ENCODE measurements around the gene RAB13.

RAB13 gene

DNA sequence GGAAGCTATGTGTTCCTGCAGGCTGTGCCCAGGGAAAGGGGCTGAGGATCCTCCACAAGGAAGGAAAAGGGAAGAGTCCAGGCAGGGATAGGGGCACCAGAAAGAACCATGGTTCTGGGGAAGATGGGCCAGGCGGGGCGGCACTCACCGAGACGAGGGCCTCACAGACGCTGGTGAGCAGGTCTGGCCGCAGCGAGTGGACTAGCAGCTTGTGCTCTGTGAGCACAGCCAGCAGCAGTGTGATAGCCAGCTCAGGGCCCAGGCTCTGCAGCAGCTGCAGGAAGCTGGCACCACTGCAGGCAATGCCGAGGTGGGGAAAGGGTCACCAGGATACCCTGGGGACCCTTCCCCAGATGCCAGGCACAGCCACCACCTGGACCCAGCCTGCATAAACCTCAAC, 45.4 kb downstream of the RAB13 start:
- Mint-ChIP-seq H3K27me3 (no peaks in the 10 kb centered on the region), H3K9me3 (no peaks in the 10 kb centered on the region), H3K4me3 (no peak overlapping the region), H3K4me1 (peaks cover 19% of the 10 kb centered on the region), H3K27ac (peak overlapping the region; percentile 16), H3K36me3 (ENCODE audit: low read depth) (peaks cover 60% of the 10 kb centered on the region)
- ATAC-seq: no peak
- no peak for DNase-seq

DNA sequence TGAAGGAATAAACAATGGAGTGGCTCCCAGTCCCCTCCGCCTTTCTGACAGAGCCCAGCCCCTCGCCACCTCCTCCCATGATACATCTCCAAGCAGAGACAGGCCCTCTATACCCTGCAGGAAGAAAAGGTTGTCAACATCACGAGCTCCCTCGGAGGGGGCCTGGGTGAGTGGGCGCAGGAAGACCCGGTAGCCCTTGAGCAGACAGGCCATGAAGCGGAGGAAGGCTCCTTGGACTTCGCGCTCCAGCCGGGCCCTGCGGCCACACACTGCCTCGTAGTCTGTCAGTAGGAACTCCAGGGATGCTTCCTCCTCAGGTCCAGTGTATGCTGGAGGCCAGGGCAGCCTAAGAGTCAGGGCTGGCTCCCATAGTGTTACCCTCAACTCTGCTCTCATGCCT, 46.7 kb downstream of the RAB13 start:
- H3K4me1 Mint-ChIP-seq: peaks cover 13% of the 10 kb centered on the region
- no peaks in the 10 kb centered on the region for H3K9me3 Mint-ChIP-seq
- H3K27ac Mint-ChIP-seq: no peak overlapping the region
- H3K36me3 Mint-ChIP-seq (ENCODE audit: low read depth): peaks cover 62% of the 10 kb centered on the region
- no peaks in the 10 kb centered on the region for H3K27me3 Mint-ChIP-seq
- DNase-seq (no peak), ATAC-seq (no peak)
- no peak overlapping the region for H3K4me3 Mint-ChIP-seq

DNA sequence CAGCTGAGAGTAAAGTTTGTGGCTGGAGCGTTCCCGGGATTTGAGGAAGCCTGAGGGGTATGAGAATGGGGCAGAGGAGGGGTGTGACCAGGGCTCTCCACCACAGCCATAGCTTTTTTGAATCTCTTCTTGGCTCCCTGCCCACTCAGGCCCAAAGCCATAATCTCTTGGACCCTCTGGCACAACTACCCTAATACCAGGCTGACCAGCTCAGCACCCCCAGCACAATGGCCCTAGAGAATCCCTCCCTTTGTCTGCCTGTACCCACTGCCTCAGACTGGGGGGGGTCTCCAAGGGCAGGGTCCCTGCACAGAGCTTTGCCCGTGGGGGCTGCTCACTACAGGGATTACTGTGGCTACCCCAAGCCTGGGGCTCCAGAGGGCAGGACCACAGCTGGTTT, 47.1 kb downstream of the RAB13 start:
- DNase-seq (no peak), ATAC-seq (no peak)
- H3K27ac Mint-ChIP-seq: no peak overlapping the region
- no peaks in the 10 kb centered on the region for H3K9me3 Mint-ChIP-seq
- H3K36me3 Mint-ChIP-seq (ENCODE audit: low read depth): peaks cover 63% of the 10 kb centered on the region
- H3K27me3 Mint-ChIP-seq: no peaks in the 10 kb centered on the region
- H3K4me3 Mint-ChIP-seq: no peak overlapping the region
- peaks cover 8% of the 10 kb centered on the region for H3K4me1 Mint-ChIP-seq

GRCh38 chr1:153937331-153937730, 48.8 kb downstream of the RAB13 start:
- Mint-ChIP-seq H3K4me1 (no peaks in the 10 kb centered on the region), H3K4me3 (no peak overlapping the region), H3K27ac (no peak overlapping the region), H3K9me3 (no peaks in the 10 kb centered on the region), H3K27me3 (no peaks in the 10 kb centered on the region), H3K36me3 (ENCODE audit: low read depth) (peaks cover 52% of the 10 kb centered on the region)
- no peak for DNase-seq
- no peak for ATAC-seq

GRCh38 chr1:153936011-153936802, 49.9 kb downstream of the RAB13 start:
- H3K4me3 Mint-ChIP-seq: no peak overlapping the region
- ATAC-seq (no peak), DNase-seq (no peak)
- H3K36me3 Mint-ChIP-seq (ENCODE audit: low read depth): peaks cover 46% of the 10 kb centered on the region
- H3K27me3 Mint-ChIP-seq: no peaks in the 10 kb centered on the region
- H3K9me3 Mint-ChIP-seq: no peaks in the 10 kb centered on the region
- H3K4me1 Mint-ChIP-seq: no peaks in the 10 kb centered on the region
- H3K27ac Mint-ChIP-seq: no peak overlapping the region

DNA sequence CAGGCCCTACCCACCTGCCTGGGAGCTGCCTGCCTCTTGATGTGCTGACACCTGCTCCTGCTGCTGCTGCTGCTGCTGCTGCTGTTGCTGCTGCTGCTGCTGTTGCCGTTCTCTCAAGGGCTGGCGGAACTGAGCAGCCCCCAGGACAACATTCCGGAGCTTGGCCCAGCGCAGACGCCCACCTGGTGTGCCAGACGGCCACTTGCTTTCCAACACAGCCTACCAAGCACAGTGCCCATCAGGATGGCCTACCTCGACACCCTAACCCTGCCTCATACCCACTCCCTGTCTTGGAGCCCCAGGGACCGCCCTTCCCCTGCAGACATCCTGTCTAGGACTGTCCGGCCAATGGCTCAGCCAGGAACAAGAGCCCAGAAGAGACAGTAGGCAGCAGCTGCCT, 51.4 kb downstream of the RAB13 start:
- no peak for DNase-seq
- H3K4me3 Mint-ChIP-seq: no peak overlapping the region
- H3K27me3 Mint-ChIP-seq: no peaks in the 10 kb centered on the region
- H3K9me3 Mint-ChIP-seq: no peaks in the 10 kb centered on the region
- no peak for ATAC-seq
- no peak overlapping the region for H3K27ac Mint-ChIP-seq
- H3K36me3 Mint-ChIP-seq (ENCODE audit: low read depth): peaks cover 36% of the 10 kb centered on the region
- H3K4me1 Mint-ChIP-seq: no peaks in the 10 kb centered on the region

- H3K36me3 Mint-ChIP-seq (ENCODE audit: low read depth): peaks cover 31% of the 10 kb centered on the region
- H3K27ac Mint-ChIP-seq: no peak overlapping the region
- no peaks in the 10 kb centered on the region for H3K9me3 Mint-ChIP-seq
- DNase-seq (no peak), ATAC-seq (no peak)
- no peaks in the 10 kb centered on the region for H3K27me3 Mint-ChIP-seq
- H3K4me1 Mint-ChIP-seq: no peaks in the 10 kb centered on the region
- H3K4me3 Mint-ChIP-seq: no peak overlapping the region
Measured at GRCh38 chr1:153933955-153934354, 52.2 kb downstream of the RAB13 start.

DNA sequence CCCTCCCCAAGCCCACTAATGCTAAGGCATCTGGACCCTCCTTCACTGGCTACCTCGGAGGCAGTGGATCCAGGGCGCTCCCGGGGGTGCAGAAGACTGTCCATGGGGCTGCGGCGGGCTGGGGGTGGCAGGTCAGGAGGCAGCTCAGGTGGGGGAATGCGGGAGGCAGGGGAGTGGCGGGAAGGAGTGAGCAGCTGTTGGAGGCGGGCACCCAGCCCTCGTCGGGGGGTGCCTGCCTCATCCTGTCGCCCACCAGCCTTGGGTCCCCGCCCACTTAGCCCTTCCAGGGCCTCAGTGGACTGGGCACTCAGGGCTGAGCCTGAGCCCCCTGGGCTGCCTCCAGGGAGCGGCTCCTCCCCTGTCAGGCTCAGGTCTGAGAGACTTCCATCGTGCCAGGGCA, 52.7 kb downstream of the RAB13 start:
- peaks cover 3% of the 10 kb centered on the region for H3K4me1 Mint-ChIP-seq
- H3K27me3 Mint-ChIP-seq: no peaks in the 10 kb centered on the region
- no peak for DNase-seq
- H3K9me3 Mint-ChIP-seq: no peaks in the 10 kb centered on the region
- peaks cover 27% of the 10 kb centered on the region for H3K36me3 Mint-ChIP-seq (ENCODE audit: low read depth)
- H3K4me3 Mint-ChIP-seq: no peak overlapping the region
- ATAC-seq: no peak
- H3K27ac Mint-ChIP-seq: no peak overlapping the region

DNA sequence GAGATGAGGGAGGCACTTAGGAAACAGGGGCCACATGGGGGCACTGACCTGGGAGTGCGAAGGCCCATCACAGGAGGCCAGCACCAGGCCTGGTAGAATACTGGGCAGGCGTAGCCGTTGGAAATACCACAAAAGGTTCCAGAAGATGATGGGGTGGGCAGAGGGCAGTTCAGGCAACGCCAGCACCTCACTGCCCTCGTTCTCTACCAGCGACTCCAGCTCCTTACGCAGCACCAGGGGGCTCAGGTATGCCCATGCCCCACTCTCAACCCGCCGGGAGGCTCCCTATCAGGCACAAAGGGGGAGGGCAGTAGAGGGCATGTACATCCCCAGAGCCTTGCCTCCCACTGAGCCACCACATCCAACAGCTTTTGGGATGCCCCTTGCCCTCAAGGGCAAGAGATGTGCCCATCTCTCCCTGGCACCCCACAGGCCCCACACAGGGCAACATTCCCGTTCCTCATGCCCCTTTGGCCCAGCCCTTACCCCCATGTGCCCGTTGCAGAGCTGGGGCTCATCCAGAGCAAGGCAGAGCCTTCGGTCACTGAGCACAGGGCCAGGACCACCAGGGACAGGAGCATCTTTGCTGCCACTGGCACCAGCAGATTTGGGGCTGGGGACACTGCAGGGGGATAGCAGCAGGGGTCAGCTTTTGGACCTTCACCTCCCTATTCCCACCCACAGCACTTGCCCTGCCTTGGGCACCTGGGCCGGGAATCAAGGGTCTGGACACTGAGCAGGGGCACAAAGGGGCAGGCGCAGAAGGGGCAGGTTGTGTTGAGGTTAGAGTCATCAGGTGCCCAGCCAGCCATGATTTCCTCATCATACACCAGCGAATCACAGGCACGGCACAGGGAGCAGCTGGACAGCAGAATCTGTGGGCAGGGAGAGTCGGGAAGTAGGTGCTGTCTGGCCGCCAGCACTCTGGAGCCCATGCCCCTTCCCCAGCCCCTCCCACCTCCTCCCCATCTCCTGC, 53.7 kb downstream of the RAB13 start:
- Mint-ChIP-seq H3K4me3 (no peak overlapping the region), H3K9me3 (no peaks in the 10 kb centered on the region), H3K27ac (no peak overlapping the region), H3K4me1 (peaks cover 8% of the 10 kb centered on the region), H3K36me3 (ENCODE audit: low read depth) (peaks cover 22% of the 10 kb centered on the region), H3K27me3 (no peaks in the 10 kb centered on the region)
- ATAC-seq (no peak), DNase-seq (no peak)
